Left lobe of liver (tissue), 2 donors: ENCODE results near the gene YAP1. TPM values are rescaled to one million over a fixed set of nuclear protein-coding genes. Genes with fewer than 3 reads are reported as not detected.
"Not testable (repeated sequence)": the region's sequence is repeated elsewhere in the genome, so short reads cannot be mapped to it uniquely, and the experiment has no call there.

Experiments used
- ATAC-seq: fragments of 200-7000 bp; cut with Tn5 transposase; one replicate; pipeline ENCODE4 v1.9.1; 2020; ENCODE audit warnings: mild to moderate bottlenecking, moderate library complexity
- DNase-seq: peaks from one replicate; pipeline ENCODE4 v3.0.0-alpha.2; 2020; ENCODE audit warnings: low spot score
- total RNA-seq: library from RNA; stranded (reverse); gene quantifications from one replicate; pipeline ENCODE4 v1.2.1, GENCODE V29; 2021
- donor health status: DM: no; HTN: no; CAD: no; lungs with moderate emphysema.
- donor health status: DM: no; HTN: yes; CAD: no.

YAP1 gene
- total RNA-seq, 1 donor from 2014 or later = 18.2 TPM

DNA sequence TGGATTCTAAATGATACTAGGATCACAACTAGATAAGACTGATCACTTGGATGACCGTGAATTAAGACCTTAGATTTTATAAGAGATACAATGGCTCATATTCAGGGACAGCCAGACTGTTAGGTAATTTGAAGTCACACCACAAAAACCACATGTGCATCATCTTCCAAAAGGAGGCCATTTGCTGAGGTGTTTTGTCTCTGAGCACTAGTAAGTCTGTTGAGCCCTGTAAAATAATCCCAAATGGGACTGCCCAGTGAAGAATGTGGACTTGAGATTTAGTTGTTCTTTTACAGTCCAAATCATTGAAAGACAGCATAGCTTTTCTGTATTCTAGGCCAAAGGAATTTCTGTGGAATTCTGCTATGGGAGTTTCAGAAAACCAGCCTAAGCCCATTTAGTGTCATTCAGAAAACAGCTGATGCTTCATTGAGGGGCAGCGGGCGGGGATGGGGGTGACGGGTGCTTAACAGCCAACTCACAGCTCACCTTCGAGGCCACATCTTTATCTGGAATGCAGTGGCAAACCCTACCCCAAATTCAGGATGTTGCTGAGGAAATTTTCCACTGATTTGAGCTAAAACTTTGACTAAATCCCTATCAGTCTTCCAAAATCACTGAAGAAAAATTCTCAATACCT is 127.0 kb downstream of the YAP1 start:
- ATAC-seq (no peak), DNase-seq (no peak)

GRCh38 chr11:102238391-102238821 is 128.2 kb downstream of the YAP1 start:
- no peak for ATAC-seq
- DNase-seq = no peak

DNA sequence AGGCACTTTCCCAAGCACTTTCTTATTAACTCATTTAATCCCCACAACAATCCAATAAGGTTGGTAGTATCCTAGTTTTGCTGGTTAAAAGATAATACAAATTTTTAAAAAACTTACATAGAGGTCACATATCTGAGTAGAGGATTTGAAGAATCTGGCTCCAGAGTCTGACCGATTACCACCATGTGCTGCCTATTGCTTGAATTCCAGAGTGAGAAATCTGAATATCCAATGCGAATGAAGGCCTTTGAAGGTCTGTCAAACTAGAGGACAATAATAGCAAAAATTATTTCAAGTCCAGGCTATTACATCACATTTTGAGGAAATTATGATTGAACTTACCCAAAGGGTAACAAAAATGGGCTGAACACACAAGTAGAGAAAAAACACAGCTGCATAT is 129.2 kb downstream of the YAP1 start:
- ATAC-seq (no peak), DNase-seq (no peak)

GRCh38 chr11:102239911-102240310 is 129.7 kb downstream of the YAP1 start:
- no peak for ATAC-seq

GRCh38 chr11:102240502-102240901 is 130.3 kb downstream of the YAP1 start:
- ATAC-seq (no peak), DNase-seq (no peak)

More at GRCh38 chr11:102239911-102240310, 129.7 kb downstream of the YAP1 start:
- DNase-seq = no peak

- no peak for DNase-seq
- ATAC-seq = no peak
These were observed 130.8 kb downstream of the YAP1 start for GRCh38 chr11:102241026-102241425.

GRCh38 chr11:102243399-102243884 is 133.2 kb downstream of the YAP1 start:
- no peak for DNase-seq
- ATAC-seq = no peak

GRCh38 chr11:102244681-102245409 is 134.6 kb downstream of the YAP1 start:
- ATAC-seq (no peak), DNase-seq (no peak)

DNA sequence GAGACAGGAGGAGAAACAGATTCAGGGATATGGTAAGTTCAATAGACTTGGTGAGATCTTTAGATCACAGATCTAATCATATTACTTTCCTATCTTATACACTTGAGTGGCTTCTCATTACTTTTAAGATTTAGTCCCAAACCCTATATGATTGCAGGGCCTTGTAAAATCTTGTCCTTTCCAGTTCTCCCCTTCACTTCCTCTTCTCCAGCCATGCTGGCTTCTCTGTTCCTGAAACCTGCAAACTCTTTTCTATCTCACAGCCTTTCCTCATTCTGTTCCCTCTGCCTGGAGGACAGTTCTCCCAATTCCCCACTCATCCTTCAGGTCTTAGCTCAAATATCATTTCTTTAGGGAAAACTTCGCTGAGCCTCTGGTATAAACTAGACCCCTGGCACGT is 141.2 kb downstream of the YAP1 start:
- DNase-seq = no peak
- ATAC-seq = no peak

GRCh38 chr11:102252339-102252891 is 142.2 kb downstream of the YAP1 start:
- DNase-seq = no peak
- no peak for ATAC-seq

GRCh38 chr11:102253020-102253715 is 142.9 kb downstream of the YAP1 start:
- ATAC-seq = peak; percentile 23

GRCh38 chr11:102254047-102254446 is 143.8 kb downstream of the YAP1 start:
- peak; percentile 31 for ATAC-seq
- no peak for DNase-seq

More at GRCh38 chr11:102253020-102253715, 142.9 kb downstream of the YAP1 start:
- DNase-seq = no peak

DNA sequence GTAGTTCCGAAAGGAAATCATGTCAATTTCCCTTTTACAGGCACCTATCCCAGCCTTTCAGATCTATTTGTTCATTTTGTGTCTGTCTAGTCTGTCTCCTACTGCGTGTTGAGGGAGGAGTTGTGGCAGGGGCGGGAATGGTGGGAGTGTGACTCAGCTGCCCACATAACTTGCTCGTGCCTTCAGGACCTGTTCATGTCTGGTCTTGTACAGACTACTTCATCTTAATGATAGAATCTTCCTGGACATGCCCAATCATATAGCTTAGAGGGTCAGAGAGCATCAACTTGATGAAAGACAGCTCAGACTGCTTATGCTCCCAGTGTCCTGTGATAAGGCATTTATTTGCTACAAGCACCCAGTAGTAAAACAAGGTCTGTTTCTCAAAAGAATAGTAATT is 146.0 kb downstream of the YAP1 start:
- no peak for ATAC-seq
- DNase-seq = no peak

DNA sequence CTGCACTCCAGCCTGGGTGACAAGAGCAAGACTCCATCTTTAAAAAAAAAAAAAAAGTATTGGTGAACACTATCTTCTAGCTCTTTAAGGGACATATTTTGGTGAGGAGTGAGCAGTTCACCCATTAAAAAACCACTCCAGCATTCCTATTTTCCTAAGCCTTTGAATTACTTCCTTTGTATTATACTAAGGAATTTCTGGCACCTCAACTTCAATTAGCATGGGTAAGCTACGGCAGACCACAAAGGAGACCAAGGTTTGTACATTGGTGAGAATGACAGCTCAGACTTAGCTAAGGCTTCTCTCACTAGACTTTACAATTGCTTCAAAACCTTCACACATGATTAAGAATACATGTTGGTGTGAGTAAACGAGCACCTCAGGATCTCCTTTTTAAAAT is 150.0 kb downstream of the YAP1 start:
- no peak for DNase-seq

GRCh38 chr11:102263379-102264003 is 153.2 kb downstream of the YAP1 start:
- no peak for ATAC-seq
- DNase-seq = no peak

More for the DNA sequence above, 150.0 kb downstream of the YAP1 start:
- no peak for ATAC-seq

DNA sequence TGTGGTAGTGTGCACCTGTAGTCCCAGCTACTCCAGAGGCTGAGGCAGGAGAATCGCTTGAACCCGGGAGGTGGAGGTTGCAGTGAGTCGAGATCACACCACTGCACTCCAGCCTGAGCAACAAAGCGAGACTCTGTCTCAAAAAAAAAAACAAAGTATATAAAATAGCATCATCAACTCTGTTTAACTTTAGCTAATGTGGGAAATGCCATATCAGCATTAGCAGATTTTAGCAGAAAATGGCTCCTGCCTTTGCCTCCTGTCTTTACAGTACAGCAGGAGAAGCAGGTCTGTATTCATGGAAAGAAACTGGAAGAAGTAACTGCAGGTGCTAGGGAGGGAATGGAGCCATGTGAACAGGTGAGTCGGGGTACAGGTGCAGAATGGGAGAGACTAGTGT is 154.5 kb downstream of the YAP1 start:
- DNase-seq, ATAC-seq: not testable (repeated sequence)

- DNase-seq (no peak), ATAC-seq (no peak)
These were observed 155.9 kb downstream of the YAP1 start for GRCh38 chr11:102266099-102266498.

GRCh38 chr11:102267609-102268008 is 157.4 kb downstream of the YAP1 start:
- ATAC-seq (no peak), DNase-seq (no peak)

DNA sequence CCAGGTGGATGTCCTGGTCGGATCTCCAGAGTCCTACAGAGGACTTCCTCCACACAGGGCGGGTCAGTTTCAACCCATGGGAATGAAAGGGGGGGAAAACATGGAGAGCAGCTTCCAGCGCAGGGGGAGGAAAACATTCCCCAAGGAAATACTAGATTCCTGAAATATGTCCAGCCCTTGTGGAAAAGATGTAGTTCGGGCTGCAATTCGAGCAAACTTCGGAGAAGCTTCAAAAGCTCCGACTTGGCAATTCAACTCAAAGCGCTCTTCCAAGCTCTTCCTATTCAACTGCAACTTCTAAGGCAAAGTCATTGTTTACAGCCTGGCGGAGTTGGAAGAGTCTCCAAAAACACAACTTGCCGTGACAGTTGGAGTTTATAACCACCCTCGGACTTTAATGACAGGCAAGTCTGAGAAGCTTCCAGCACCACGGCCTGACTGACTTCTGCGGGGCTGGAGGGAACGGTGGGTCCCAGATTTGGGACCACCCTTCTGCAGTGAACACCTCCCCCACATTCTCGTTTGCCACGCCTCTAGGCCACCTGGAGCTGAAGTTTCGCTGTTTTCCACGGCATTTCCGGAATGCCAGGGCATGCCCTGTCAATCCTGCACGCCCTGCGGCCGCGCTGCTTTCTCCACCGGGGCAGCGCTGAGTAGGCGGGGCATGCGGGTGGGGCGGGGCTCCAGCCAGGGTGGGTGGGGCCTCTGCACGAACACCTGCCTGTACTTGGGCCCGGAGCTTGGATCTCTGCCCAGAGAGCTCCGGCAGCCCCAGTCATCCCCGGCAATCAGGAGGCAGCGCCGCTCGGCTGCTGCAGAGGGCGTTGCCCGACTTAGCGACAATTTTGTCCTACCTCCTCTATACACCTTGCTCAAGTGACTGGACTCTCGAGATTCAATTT is 158.1 kb downstream of the YAP1 start:
- peak; percentile 94 for DNase-seq
- ATAC-seq = peak; percentile 98

- no peak for DNase-seq
- no peak for ATAC-seq
These were observed 158.8 kb downstream of the YAP1 start for GRCh38 chr11:102268985-102269470.
